GM21515 (cell line): ENCODE results near the gene EIF3J.
"Not testable (repeated sequence)": the region's sequence is repeated elsewhere in the genome, so short reads cannot be mapped to it uniquely, and the experiment has no call there.

Experiments used
- ATAC-seq: cut with Tn5 transposase; IDR thresholded peaks from one replicate; pipeline ENCODE4 v1.9.1; 2021; ENCODE audit not compliant: unreplicated experiment

EIF3J gene

GRCh38 chr15:44541282-44541958 lies 4.5 kb downstream of the EIF3J start:
- no peak for ATAC-seq

- ATAC-seq = no peak
Observed at GRCh38 chr15:44542596-44542995, 5.6 kb downstream of the EIF3J start.

GRCh38 chr15:44544745-44545144 lies 7.8 kb downstream of the EIF3J start:
- ATAC-seq = not testable (repeated sequence)

- peak; percentile 42 for ATAC-seq
Observed at GRCh38 chr15:44545913-44546802, 9.2 kb downstream of the EIF3J start.

- ATAC-seq = not testable (repeated sequence)
Observed at GRCh38 chr15:44549152-44549551, 12.2 kb downstream of the EIF3J start.

- ATAC-seq = no peak
Observed at GRCh38 chr15:44550256-44550655, 13.3 kb downstream of the EIF3J start.

GRCh38 chr15:44550734-44551133 lies 13.8 kb downstream of the EIF3J start:
- no peak for ATAC-seq

- ATAC-seq = no peak
Observed at GRCh38 chr15:44554934-44555723, 18.2 kb downstream of the EIF3J start.

GRCh38 chr15:44560926-44561325 lies 24.0 kb downstream of the EIF3J start:
- not testable (repeated sequence) for ATAC-seq

- no peak for ATAC-seq
Observed at GRCh38 chr15:44565387-44566154, 28.6 kb downstream of the EIF3J start.

- no peak for ATAC-seq
Observed at GRCh38 chr15:44566155-44566540, 29.2 kb downstream of the EIF3J start.

GRCh38 chr15:44568338-44568737 lies 31.4 kb downstream of the EIF3J start:
- no peak for ATAC-seq

GRCh38 chr15:44569316-44569715 lies 32.4 kb downstream of the EIF3J start:
- ATAC-seq = no peak

GRCh38 chr15:44570361-44570760 lies 33.4 kb downstream of the EIF3J start:
- no peak for ATAC-seq

GRCh38 chr15:44573386-44573785 lies 36.4 kb downstream of the EIF3J start:
- no peak for ATAC-seq

- no peak for ATAC-seq
Observed at GRCh38 chr15:44574734-44575133, 37.8 kb downstream of the EIF3J start.

- no peak for ATAC-seq
Observed at GRCh38 chr15:44580105-44580504, 43.2 kb downstream of the EIF3J start.

GRCh38 chr15:44584162-44584749 lies 47.3 kb downstream of the EIF3J start:
- ATAC-seq = no peak

GRCh38 chr15:44585633-44586032 lies 48.7 kb downstream of the EIF3J start:
- no peak for ATAC-seq

- ATAC-seq = no peak
Observed at GRCh38 chr15:44588541-44588940, 51.6 kb downstream of the EIF3J start.
